ENCODE data around the gene PARL. TPM values are rescaled to one million over a fixed set of nuclear protein-coding genes. Genes with fewer than 3 reads are reported as not detected.

PARL gene
- total and polyA plus RNA-seq, 2 of the 8 experiments (the other 6 are each of a cell fraction or from before 2014, with no cell fraction given): 62.7 to 85.0 TPM

- no peak for TF ChIP-seq FOSL1 (IDR thresholded peaks at IDR 0.05; ENCODE audit: insufficient read depth, low read depth, low read length)
- TF ChIP-seq TAF1 (IDR thresholded peaks at IDR 0.05; ENCODE audit: low read depth, low read length): no peak
- no peak for TF ChIP-seq CBX8 (IDR thresholded peaks at IDR 0.05; ENCODE audit: borderline replicate concordance, low read depth, low read length)
- no peak for TF ChIP-seq SIRT6 (IDR thresholded peaks at IDR 0.05; ENCODE audit: low read length)
- no peak for TF ChIP-seq POLR2AphosphoS5 (IDR thresholded peaks at IDR 0.05; ENCODE audit: low read depth, low read length)
Measured at GRCh38 chr3:183921096-183921495, 36.4 kb upstream of the PARL start (continued).

Data from H1 (cell line).